Parathyroid adenoma (tissue), 2 donors: Measurements from ENCODE around the gene ABCC11.

Experiments used
- H2AFZ ChIP-seq: fragments of 300-600 bp; sonication (generic); one replicate; pipeline ENCODE4 v1.7.0; 2017; ENCODE audit warnings: antibody characterized with exemption, mild to moderate bottlenecking
- H3K27ac ChIP-seq: fragments of 300-600 bp; sonication (generic); one replicate; pipeline ENCODE4 v1.7.0; 2017
- H3K27me3 ChIP-seq: fragments of 300-600 bp; sonication (generic); one replicate; pipeline ENCODE4 v1.7.0; 2017; ENCODE audit warnings: low read length; ENCODE audit not compliant: control insufficient read depth, insufficient read depth
- H3K36me3 ChIP-seq: fragments of 300-600 bp; sonication (generic); one replicate; pipeline ENCODE4 v1.7.0; 2017; ENCODE audit warnings: low read length; ENCODE audit not compliant: control insufficient read depth, insufficient read depth
- H3K4me1 ChIP-seq: fragments of 300-600 bp; sonication (generic); one replicate; pipeline ENCODE4 v1.7.0; 2017; ENCODE audit warnings: control low read depth
- H3K4me2 ChIP-seq: fragments of 300-600 bp; sonication (generic); one replicate; pipeline ENCODE4 v1.7.0; 2017; ENCODE audit warnings: low read length
- H3K4me3 ChIP-seq: fragments of 300-600 bp; sonication (generic); one replicate; pipeline ENCODE4 v1.7.0; 2017; ENCODE audit warnings: low read depth, low read length
- H3K79me2 ChIP-seq: fragments of 300-600 bp; sonication (generic); one replicate; pipeline ENCODE4 v1.7.0; 2017; ENCODE audit warnings: control low read depth
- H3K9ac ChIP-seq: fragments of 300-600 bp; sonication (generic); one replicate; pipeline ENCODE4 v1.7.0; 2017; ENCODE audit warnings: mild to moderate bottlenecking
- H3K9me3 ChIP-seq: fragments of 300-600 bp; sonication (generic); one replicate; pipeline ENCODE4 v1.7.0; 2017; ENCODE audit warnings: low read length; ENCODE audit not compliant: control insufficient read depth
- TF ChIP-seq, protein P1 (sequence below): fragments of 300-600 bp; sonication (generic); IDR thresholded peaks from one replicate; pipeline ENCODE4 v1.7.0; 2017; ENCODE audit warnings: antibody characterized with exemption, mild to moderate bottlenecking
- donor health status: primary hyperparathyroidism.

The ABCC11 gene

DNA sequence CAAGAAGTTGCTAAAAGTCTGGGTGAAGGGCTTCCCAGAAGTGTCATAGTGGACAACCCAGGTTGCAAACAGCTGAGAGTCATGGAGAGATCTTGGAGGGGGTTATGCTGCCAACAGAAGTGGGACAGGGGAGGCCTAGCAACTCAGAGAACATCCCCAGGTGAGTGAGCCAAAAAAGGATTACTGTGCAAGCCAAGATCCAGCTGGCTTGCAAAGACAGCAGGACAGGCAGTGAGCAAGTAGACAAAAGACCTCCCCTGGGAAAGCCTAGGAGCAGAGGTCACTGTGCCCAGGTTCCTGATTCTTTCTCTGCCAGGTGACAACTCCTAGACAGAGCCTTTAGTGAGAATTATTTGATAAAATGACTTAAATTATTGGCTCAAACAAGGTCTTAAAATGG, 12.7 kb downstream of the ABCC11 start:
- no peak overlapping the region for H3K27ac ChIP-seq
- H3K27me3 ChIP-seq = no peaks in the 10 kb centered on the region
- no peak overlapping the region for H2AFZ ChIP-seq

DNA sequence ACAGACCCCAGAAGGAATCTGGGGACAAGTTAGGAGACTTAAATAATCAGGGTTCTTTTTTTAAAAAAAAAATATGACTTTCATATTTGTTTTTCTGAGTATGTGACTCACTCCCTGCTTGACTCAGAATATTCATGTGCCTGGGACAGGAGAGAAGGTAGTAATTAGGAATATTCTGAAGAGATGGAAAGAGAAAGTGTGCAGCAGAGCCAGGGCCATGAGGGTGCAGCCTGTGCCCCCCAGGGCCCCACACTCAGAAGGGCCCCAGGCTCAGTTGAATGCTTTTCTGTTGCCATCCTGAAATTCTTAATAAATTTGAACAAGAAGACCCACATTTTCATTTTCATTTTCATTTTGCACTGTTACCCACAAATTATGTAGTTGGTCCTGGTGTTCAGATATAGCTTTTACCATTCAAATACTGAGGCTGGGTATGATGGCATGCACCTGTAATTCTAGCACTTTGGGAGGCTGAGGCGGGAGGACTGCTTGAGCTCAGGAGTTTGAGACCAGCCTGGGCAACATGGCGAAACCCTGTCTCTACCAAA, 14.8 kb downstream of the ABCC11 start:
- Histone ChIP-seq H3K79me2 (no peaks in the 10 kb centered on the region), H2AFZ (no peak overlapping the region), H3K9me3 (no peaks in the 10 kb centered on the region), H3K9ac (no peak overlapping the region), H3K27me3 (no peaks in the 10 kb centered on the region), H3K4me1 (no peaks in the 10 kb centered on the region), H3K4me3 (no peak overlapping the region), H3K27ac (no peak overlapping the region), H3K4me2 (no peak overlapping the region), H3K36me3 (no peaks in the 10 kb centered on the region)
- TF ChIP-seq, protein P1, sequence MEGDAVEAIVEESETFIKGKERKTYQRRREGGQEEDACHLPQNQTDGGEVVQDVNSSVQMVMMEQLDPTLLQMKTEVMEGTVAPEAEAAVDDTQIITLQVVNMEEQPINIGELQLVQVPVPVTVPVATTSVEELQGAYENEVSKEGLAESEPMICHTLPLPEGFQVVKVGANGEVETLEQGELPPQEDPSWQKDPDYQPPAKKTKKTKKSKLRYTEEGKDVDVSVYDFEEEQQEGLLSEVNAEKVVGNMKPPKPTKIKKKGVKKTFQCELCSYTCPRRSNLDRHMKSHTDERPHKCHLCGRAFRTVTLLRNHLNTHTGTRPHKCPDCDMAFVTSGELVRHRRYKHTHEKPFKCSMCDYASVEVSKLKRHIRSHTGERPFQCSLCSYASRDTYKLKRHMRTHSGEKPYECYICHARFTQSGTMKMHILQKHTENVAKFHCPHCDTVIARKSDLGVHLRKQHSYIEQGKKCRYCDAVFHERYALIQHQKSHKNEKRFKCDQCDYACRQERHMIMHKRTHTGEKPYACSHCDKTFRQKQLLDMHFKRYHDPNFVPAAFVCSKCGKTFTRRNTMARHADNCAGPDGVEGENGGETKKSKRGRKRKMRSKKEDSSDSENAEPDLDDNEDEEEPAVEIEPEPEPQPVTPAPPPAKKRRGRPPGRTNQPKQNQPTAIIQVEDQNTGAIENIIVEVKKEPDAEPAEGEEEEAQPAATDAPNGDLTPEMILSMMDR = no peak

More for the DNA sequence above, 12.7 kb downstream of the ABCC11 start:
- TF ChIP-seq, protein P1 = no peak
- Histone ChIP-seq H3K4me1 (no peaks in the 10 kb centered on the region), H3K4me2 (no peak overlapping the region), H3K9me3 (no peaks in the 10 kb centered on the region), H3K36me3 (no peaks in the 10 kb centered on the region), H3K9ac (no peak overlapping the region), H3K4me3 (no peak overlapping the region), H3K79me2 (no peaks in the 10 kb centered on the region)

DNA sequence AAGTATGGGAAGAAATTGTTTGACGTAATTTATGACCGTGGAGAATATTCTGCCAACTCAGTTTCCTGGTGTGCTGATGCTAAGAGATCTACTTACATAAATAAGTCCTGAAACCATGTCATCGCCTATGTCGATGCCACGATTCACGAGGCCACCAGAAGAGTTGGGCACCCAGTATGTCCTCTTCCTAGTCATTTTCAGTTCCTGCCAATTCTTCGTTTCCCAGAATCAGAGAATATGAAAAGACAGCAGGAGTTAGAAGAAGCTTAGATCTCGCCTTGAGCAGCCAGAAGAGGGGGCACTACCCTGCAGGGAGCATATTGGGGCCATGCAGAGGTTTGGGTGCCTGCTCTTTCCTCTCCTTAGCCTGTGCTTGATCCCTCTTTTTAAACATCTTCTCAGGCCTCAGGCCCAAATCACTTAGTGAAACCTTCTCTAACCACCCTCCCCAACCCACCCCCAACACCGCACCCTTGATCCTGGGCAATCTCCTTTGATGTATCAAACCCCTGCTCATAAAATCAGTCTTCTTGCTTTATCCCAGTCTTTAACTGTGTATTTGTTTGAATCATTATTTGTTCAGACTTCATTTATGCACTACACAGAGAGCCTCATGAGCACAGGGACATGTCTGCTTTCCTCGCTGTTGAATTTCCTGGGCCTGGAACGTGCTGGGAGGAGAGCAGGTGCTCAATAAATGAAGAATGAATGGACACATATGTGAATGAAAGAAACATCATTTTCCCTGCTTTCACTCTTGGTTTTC, 15.4 kb downstream of the ABCC11 start:
- Histone ChIP-seq H2AFZ (no peak overlapping the region), H3K36me3 (no peaks in the 10 kb centered on the region), H3K4me2 (no peak overlapping the region), H3K9me3 (no peaks in the 10 kb centered on the region), H3K9ac (no peak overlapping the region), H3K79me2 (no peaks in the 10 kb centered on the region), H3K4me3 (no peak overlapping the region), H3K27ac (no peak overlapping the region), H3K27me3 (no peaks in the 10 kb centered on the region), H3K4me1 (no peaks in the 10 kb centered on the region)
- TF ChIP-seq, protein P1 = no peak

DNA sequence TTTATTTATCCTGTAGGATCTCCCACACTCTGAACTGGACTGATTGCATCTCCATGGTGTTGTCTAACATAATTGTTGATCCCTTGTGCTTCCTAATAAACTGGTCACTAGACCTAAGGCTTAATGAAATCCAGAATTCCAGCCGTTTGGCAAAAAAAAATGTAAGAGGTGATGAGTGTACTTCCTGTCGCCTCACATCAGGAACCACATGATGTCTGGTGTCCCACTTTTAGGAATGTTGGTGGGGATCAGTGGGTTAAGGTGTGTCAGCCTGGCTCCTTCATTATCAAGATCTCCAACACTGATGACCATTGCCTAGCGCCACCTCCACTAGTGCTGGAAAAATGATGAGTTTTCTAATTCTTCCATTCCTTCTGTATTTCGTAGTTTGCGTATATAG, 21.9 kb downstream of the ABCC11 start:
- Histone ChIP-seq H3K4me1 (no peaks in the 10 kb centered on the region), H3K27me3 (no peaks in the 10 kb centered on the region), H3K9me3 (no peaks in the 10 kb centered on the region), H3K4me2 (no peak overlapping the region), H3K27ac (no peak overlapping the region), H3K4me3 (no peak overlapping the region), H3K79me2 (no peaks in the 10 kb centered on the region), H2AFZ (no peak overlapping the region), H3K36me3 (no peaks in the 10 kb centered on the region), H3K9ac (no peak overlapping the region)
- TF ChIP-seq, protein P1 = no peak

DNA sequence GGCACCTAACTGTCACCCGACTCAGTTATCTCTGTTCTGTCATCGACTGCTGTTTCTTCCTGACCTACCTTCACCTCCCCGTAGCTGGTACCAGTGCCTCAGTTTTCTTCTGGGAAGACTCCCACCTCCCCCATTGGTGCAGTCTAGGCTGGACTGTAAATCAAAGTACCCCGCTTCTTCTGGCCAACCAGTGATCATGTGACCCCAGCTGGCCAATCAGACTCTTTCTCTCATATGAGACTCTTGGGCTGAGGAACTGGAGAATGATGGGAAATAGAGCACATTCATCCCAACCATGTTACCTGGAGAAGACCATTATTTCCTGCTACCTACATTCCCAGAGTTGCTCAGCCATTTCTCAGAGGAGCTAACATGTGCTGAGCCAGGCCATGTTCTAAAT, 23.8 kb downstream of the ABCC11 start:
- no peak overlapping the region for H3K4me3 ChIP-seq
- no peaks in the 10 kb centered on the region for H3K36me3 ChIP-seq
- H2AFZ ChIP-seq = no peak overlapping the region
- TF ChIP-seq, protein P1 = no peak
- H3K79me2 ChIP-seq = no peaks in the 10 kb centered on the region
- H3K27ac ChIP-seq = no peak overlapping the region
- H3K27me3 ChIP-seq = no peaks in the 10 kb centered on the region
- H3K9ac ChIP-seq = no peak overlapping the region
- H3K4me1 ChIP-seq = no peaks in the 10 kb centered on the region
- H3K4me2 ChIP-seq = no peak overlapping the region
- H3K9me3 ChIP-seq = no peaks in the 10 kb centered on the region
